ENCODE measurements around the gene TPSB2. TPM values are rescaled to one million over a fixed set of nuclear protein-coding genes. Genes with fewer than 3 reads are reported as not detected.

Gene TPSB2
- total and polyA plus RNA-seq, 4 donors = 0.46 to 154 (median 52.2) TPM

DNA sequence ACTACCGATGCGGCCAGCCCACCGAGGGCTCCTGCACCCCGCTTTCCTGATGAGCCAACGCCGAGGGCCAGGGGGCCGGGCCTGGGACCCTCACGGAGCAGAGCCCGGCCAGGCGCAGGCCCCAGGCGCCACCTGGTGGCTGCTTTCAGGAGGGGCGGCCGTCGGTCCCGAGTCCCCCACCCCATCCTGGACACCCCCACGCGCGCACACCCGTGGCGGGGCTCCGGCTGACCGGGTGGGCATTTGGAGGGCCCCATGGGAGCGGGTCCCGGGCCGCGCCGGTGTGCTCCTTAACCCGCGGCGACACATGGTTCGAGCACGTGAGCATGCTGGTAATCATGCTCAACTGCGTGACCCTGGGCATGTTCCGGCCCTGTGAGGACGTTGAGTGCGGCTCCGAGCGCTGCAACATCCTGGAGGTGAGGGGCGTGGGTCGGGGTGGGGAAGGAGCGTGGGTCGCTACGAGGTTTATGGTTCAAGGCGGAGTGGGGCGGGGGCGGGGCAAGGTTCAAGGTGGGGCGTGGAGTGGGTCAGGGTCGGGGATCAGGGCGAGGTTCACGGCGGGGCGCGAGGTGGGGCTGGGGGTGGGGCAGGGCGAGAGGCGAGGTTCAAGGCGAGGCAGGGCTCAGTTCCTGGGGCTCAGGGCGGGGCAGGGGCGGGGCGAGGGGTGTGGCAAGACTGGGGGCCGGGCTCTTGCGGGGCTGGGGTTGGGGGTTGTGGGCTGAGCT is 35.2 kb downstream of the TPSB2 start:
- Histone ChIP-seq H3K36me3 (ENCODE audit: control insufficient read depth in 4 of 4, insufficient read depth in 4 of 4, low read length in 4 of 4) (no peaks in the 10 kb centered on the region), H3K27me3 (ENCODE audit: control insufficient read depth in 3 of 3, insufficient read depth in 3 of 3, low read length in 2 of 3) (no peaks in the 10 kb centered on the region), H3K9ac (ENCODE audit: insufficient read depth in 1 of 2, low read length in 2 of 2) (no peak overlapping the region), H3K27ac (ENCODE audit: low read depth in 1 of 2, low read length in 1 of 2) (no peak overlapping the region), H3K9me3 (ENCODE audit: control insufficient read depth in 4 of 4, insufficient read depth in 3 of 4, low read length in 3 of 4) (no peaks in the 10 kb centered on the region), H3K4me1 (ENCODE audit: control insufficient read depth in 5 of 5, insufficient read depth in 5 of 5, low read length in 5 of 5) (no peaks in the 10 kb centered on the region), H3K4me3 (no peak overlapping the region)
- 31 to 37% methylated on average over 53 to 61 of the region's 61 CpGs for WGBS, 2 donors
- no peak for TF ChIP-seq CTCF (IDR thresholded peaks at IDR 0.05; ENCODE audit: control extremely low read depth, extremely low read depth)
- DNase-seq (no peak), ATAC-seq (ENCODE audit: insufficient read depth, low FRiP score) (no peak)

DNA sequence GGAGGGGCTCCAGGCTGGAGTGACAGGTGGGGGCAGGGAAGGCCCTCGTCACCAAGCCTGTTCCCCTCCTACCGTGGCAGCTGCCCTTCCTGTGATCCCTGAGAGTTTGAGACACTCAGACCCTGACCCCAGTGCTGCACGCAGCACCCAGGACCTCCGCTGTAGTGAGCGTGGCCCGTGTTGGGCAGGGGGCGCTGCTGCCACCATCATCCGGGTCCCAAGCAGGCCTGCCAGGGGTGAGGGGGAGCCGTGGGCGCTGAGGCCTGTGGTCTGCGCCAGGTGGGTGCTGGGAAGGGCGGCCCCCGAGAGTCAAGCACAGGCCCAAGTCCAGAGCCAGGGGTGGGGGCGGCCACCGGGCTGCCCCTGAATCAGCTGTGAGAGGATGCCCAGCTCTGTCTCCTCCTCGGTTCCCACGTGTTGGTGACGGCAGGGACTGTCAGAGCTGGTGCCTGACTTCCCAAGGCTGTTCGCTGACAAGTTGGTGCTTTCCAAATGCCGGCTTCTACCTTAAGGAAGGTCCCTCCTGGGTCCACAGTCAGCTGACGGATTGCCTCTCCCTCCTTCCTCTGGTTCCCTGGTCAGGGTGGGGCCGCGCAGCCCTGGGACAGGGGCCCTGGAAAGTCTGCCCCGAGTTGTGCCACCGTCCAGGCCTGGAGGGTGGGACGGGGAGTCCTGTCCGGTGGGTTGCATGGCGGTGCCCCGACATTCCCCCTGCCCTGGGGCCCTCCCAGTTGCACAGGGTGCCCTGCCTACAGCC is 36.0 kb downstream of the TPSB2 start:
- DNase-seq (no peak), ATAC-seq (ENCODE audit: insufficient read depth, low FRiP score) (no peak)
- no peaks in the 10 kb centered on the region for H3K36me3 ChIP-seq (ENCODE audit: control insufficient read depth in 4 of 4, insufficient read depth in 4 of 4, low read length in 4 of 4)
- H3K27ac ChIP-seq (ENCODE audit: low read depth in 1 of 2, low read length in 1 of 2) = no peak overlapping the region
- H3K9me3 ChIP-seq (ENCODE audit: control insufficient read depth in 4 of 4, insufficient read depth in 3 of 4, low read length in 3 of 4) = no peaks in the 10 kb centered on the region
- H3K27me3 ChIP-seq (ENCODE audit: control insufficient read depth in 3 of 3, insufficient read depth in 3 of 3, low read length in 2 of 3) = no peaks in the 10 kb centered on the region
- no peak overlapping the region for H3K9ac ChIP-seq (ENCODE audit: insufficient read depth in 1 of 2, low read length in 2 of 2)
- WGBS, 2 donors = 66 to 75% methylated on average over 21 to 29 of the region's 29 CpGs
- no peak for TF ChIP-seq CTCF (IDR thresholded peaks at IDR 0.05; ENCODE audit: control extremely low read depth, extremely low read depth)
- no peaks in the 10 kb centered on the region for H3K4me1 ChIP-seq (ENCODE audit: control insufficient read depth in 5 of 5, insufficient read depth in 5 of 5, low read length in 5 of 5)
- H3K4me3 ChIP-seq = no peak overlapping the region

- no peaks in the 10 kb centered on the region for H3K36me3 ChIP-seq (ENCODE audit: control insufficient read depth in 4 of 4, insufficient read depth in 4 of 4, low read length in 4 of 4)
- peak in 1 of 3 donors; percentile 15 for DNase-seq
- no peaks in the 10 kb centered on the region for H3K4me1 ChIP-seq (ENCODE audit: control insufficient read depth in 5 of 5, insufficient read depth in 5 of 5, low read length in 5 of 5)
- WGBS, 2 donors = 67 to 73% methylated on average over 30 of the region's 30 CpGs
- ATAC-seq (ENCODE audit: insufficient read depth, low FRiP score) = no peak
- H3K9ac ChIP-seq (ENCODE audit: insufficient read depth in 1 of 2, low read length in 2 of 2) = no peak overlapping the region
- TF ChIP-seq CTCF (IDR thresholded peaks at IDR 0.05; ENCODE audit: control extremely low read depth, extremely low read depth) = no peak
- H3K9me3 ChIP-seq (ENCODE audit: control insufficient read depth in 4 of 4, insufficient read depth in 3 of 4, low read length in 3 of 4) = no peaks in the 10 kb centered on the region
- H3K27ac ChIP-seq (ENCODE audit: low read depth in 1 of 2, low read length in 1 of 2) = no peak overlapping the region
- H3K27me3 ChIP-seq (ENCODE audit: control insufficient read depth in 3 of 3, insufficient read depth in 3 of 3, low read length in 2 of 3) = no peaks in the 10 kb centered on the region
- no peak overlapping the region for H3K4me3 ChIP-seq
Measured at GRCh38 chr16:1193143-1193824, 36.7 kb downstream of the TPSB2 start.

Data from lung (tissue), 12 donors.